Neural cell (in vitro differentiated cells): ENCODE data around the gene KCND2. TPM values are rescaled to one million over a fixed set of nuclear protein-coding genes. Genes with fewer than 3 reads are reported as not detected.

Source experiments
- H2AFZ ChIP-seq: fragments of 200-600, 300-800 bp; sonication (generic), shearing (Covaris generic); 2 replicates; pipeline ENCODE4 v1.6.0; 2014; ENCODE audit warnings: low read depth, mild to moderate bottlenecking, antibody characterized with exemption, low read length, moderate library complexity
- H3F3A ChIP-seq: fragments of 200-600 bp; shearing (Covaris generic); 2 replicates; pipeline ENCODE4 v1.6.1; 2016; ENCODE audit warnings: mild to moderate bottlenecking, moderate library complexity, mixed read lengths, antibody characterized with exemption, low read length; ENCODE audit not compliant: insufficient read depth, poor library complexity, severe bottlenecking
- H3K27ac ChIP-seq: fragments of 200-600, 300-800 bp; sonication (generic), shearing (Covaris generic); 2 replicates; pipeline ENCODE4 v1.5.1; 2014; ENCODE audit warnings: mild to moderate bottlenecking, low read length, moderate library complexity
- H3K27me3 ChIP-seq: fragments of 300-800, 200-600 bp; sonication (generic), shearing (Covaris generic); 2 replicates; pipeline ENCODE4 v1.6.0; 2014; ENCODE audit warnings: mild to moderate bottlenecking, low read depth, low read length, moderate library complexity; ENCODE audit not compliant: insufficient read depth
- H3K36me3 ChIP-seq: fragments of 300-800, 200-600 bp; sonication (generic), shearing (Covaris generic); 2 replicates; pipeline ENCODE4 v1.5.1; 2014; ENCODE audit warnings: mild to moderate bottlenecking, antibody characterized with exemption, low read length, moderate library complexity; ENCODE audit not compliant: insufficient read depth
- H3K4me2 ChIP-seq: fragments of 300-800, 200-600 bp; sonication (generic), shearing (Covaris generic); 2 replicates; pipeline ENCODE4 v1.6.0; 2014; ENCODE audit warnings: mild to moderate bottlenecking, low read length
- H3K4me3 ChIP-seq: fragments of 300-800, 200-600 bp; sonication (generic), shearing (Covaris generic); 2 replicates; pipeline ENCODE4 v1.5.1; 2014; ENCODE audit warnings: mild to moderate bottlenecking, low read length, moderate library complexity
- H3K79me2 ChIP-seq: fragments of 200-600 bp; shearing (Covaris generic); replicated peaks from 2 replicates; pipeline ENCODE4 v1.6.0; 2014; ENCODE audit warnings: mild to moderate bottlenecking, low read length, moderate library complexity; ENCODE audit not compliant: insufficient read depth
- H3K9ac ChIP-seq: fragments of 300-800, 200-600 bp; sonication (generic), shearing (Covaris generic); 2 replicates; pipeline ENCODE4 v1.6.1; 2016; ENCODE audit warnings: mild to moderate bottlenecking, low read length, mixed read lengths
- H3K9me2 ChIP-seq: fragments of 200-600 bp; shearing (Covaris generic); 2 replicates; pipeline ENCODE4 v1.6.1; 2016; ENCODE audit warnings: mild to moderate bottlenecking, low read length, mixed read lengths; ENCODE audit not compliant: insufficient read depth
- H3K9me3 ChIP-seq: fragments of 200-600, 300-800 bp; sonication (generic), shearing (Covaris generic); 2 replicates; pipeline ENCODE4 v1.6.1; 2016; ENCODE audit warnings: mild to moderate bottlenecking, mixed run types, low read length, moderate library complexity, mixed read lengths
- H4K20me1 ChIP-seq: fragments of 200-600 bp; shearing (Covaris generic); 2 replicates; pipeline ENCODE4 v1.6.1; 2016; ENCODE audit warnings: mild to moderate bottlenecking, mixed run types; ENCODE audit not compliant: insufficient read depth
- CTCF ChIP-seq: fragments of 450-650 bp; IDR thresholded peaks from 2 replicates; pipeline ENCODE4 v1.5.1; 2014; ENCODE audit warnings: antibody characterized with exemption, mild to moderate bottlenecking, moderate library complexity; ENCODE audit not compliant: poor library complexity, severe bottlenecking
- EP300 ChIP-seq: fragments of 450-650 bp; conservative IDR thresholded peaks from 2 replicates; pipeline ENCODE4 v1.6.1; 2014; ENCODE audit warnings: antibody characterized with exemption, mild to moderate bottlenecking, moderate library complexity; ENCODE audit not compliant: poor library complexity, severe bottlenecking
- EZH2 ChIP-seq: fragments of 200-600, 300-800 bp; shearing (Covaris generic), sonication (generic); IDR thresholded peaks from 2 replicates; pipeline ENCODE4 v1.6.1; 2014; ENCODE audit warnings: antibody characterized with exemption, low read length, borderline replicate concordance, mild to moderate bottlenecking; ENCODE audit not compliant: insufficient read depth, poor library complexity, severe bottlenecking
- MXI1 ChIP-seq: fragments of 450-650 bp; conservative IDR thresholded peaks from 2 replicates; pipeline ENCODE4 v1.6.1; 2014; ENCODE audit warnings: antibody characterized with exemption, mild to moderate bottlenecking; ENCODE audit not compliant: poor library complexity, severe bottlenecking
- POLR2AphosphoS5 ChIP-seq: IDR thresholded peaks from 2 replicates; pipeline ENCODE4 v1.6.1; 2012
- RAD21 ChIP-seq: fragments of 450-650 bp; conservative IDR thresholded peaks from 2 replicates; pipeline ENCODE4 v1.6.1; 2014; ENCODE audit warnings: antibody characterized with exemption, mild to moderate bottlenecking, moderate library complexity
- REST ChIP-seq: IDR thresholded peaks from 2 replicates; pipeline ENCODE4 v1.6.1; 2012; ENCODE audit warnings: borderline replicate concordance
- SMC3 ChIP-seq: fragments of 450-650 bp; conservative IDR thresholded peaks from 2 replicates; pipeline ENCODE4 v1.6.1; 2014; ENCODE audit warnings: antibody characterized with exemption, mild to moderate bottlenecking, moderate library complexity; ENCODE audit not compliant: poor library complexity
- TAF1 ChIP-seq: IDR thresholded peaks from 2 replicates; pipeline ENCODE4 v1.6.1; 2012; ENCODE audit warnings: low read depth
- polyA plus RNA-seq: library from polyadenylated mRNA; depleted of rRNA; stranded (reverse); fragments of >200 nt; gene quantifications from 2 replicates; pipeline ENCODE4 v1.2.3, GENCODE V29; 2014

The KCND2 gene
- polyA plus RNA-seq, 1 donor from 2014 or later, result 11.0 TPM

- Histone ChIP-seq H3K9me3 (no peaks in the 10 kb centered on the region), H3K9ac (no peak overlapping the region), H3K4me3 (no peak overlapping the region), H2AFZ (no peak overlapping the region), H3K27me3 (no peaks in the 10 kb centered on the region), H3K79me2 (no peaks in the 10 kb centered on the region), H4K20me1 (no peaks in the 10 kb centered on the region), H3K27ac (no peak overlapping the region), H3K9me2 (no peaks in the 10 kb centered on the region), H3K4me2 (no peak overlapping the region), H3F3A (no peaks in the 10 kb centered on the region), H3K36me3 (no peaks in the 10 kb centered on the region)
- TF ChIP-seq CTCF (no peak), RAD21 (no peak), SMC3 (no peak)
Observed at GRCh38 chr7:120254845-120255244, 18.1 kb upstream of the KCND2 start.

GRCh38 chr7:120256344-120257070, 16.5 kb upstream of the KCND2 start:
- TF ChIP-seq POLR2AphosphoS5, result no peak
- no peak for TF ChIP-seq MXI1
- TF ChIP-seq EZH2, result no peak
- TF ChIP-seq RAD21, result no peak
- TF ChIP-seq CTCF, result no peak
- no peak for TF ChIP-seq SMC3
- no peak for TF ChIP-seq TAF1
- no peak for TF ChIP-seq EP300

GRCh38 chr7:120259386-120259785, 13.6 kb upstream of the KCND2 start:
- no peak overlapping the region for H3K27ac ChIP-seq

More at GRCh38 chr7:120256344-120257070, 16.5 kb upstream of the KCND2 start:
- H3K9me3 ChIP-seq, result no peaks in the 10 kb centered on the region
- no peaks in the 10 kb centered on the region for H3K36me3 ChIP-seq
- H3K4me3 ChIP-seq, result no peak overlapping the region
- H2AFZ ChIP-seq, result no peak overlapping the region
- H3K4me2 ChIP-seq, result no peak overlapping the region
- no peaks in the 10 kb centered on the region for H4K20me1 ChIP-seq
- no peak overlapping the region for H3K9ac ChIP-seq
- H3K27ac ChIP-seq, result no peak overlapping the region
- no peaks in the 10 kb centered on the region for H3K79me2 ChIP-seq
- H3K27me3 ChIP-seq, result no peaks in the 10 kb centered on the region
- H3K9me2 ChIP-seq, result no peaks in the 10 kb centered on the region
- no peaks in the 10 kb centered on the region for H3F3A ChIP-seq

More at GRCh38 chr7:120259386-120259785, 13.6 kb upstream of the KCND2 start:
- no peaks in the 10 kb centered on the region for H3F3A ChIP-seq
- H3K27me3 ChIP-seq, result no peaks in the 10 kb centered on the region
- no peaks in the 10 kb centered on the region for H3K36me3 ChIP-seq
- no peaks in the 10 kb centered on the region for H3K9me2 ChIP-seq
- no peak overlapping the region for H3K4me2 ChIP-seq
- no peak overlapping the region for H3K9ac ChIP-seq
- no peaks in the 10 kb centered on the region for H4K20me1 ChIP-seq
- no peaks in the 10 kb centered on the region for H3K9me3 ChIP-seq
- H3K79me2 ChIP-seq, result no peaks in the 10 kb centered on the region
- TF ChIP-seq MXI1 (no peak), EP300 (no peak), TAF1 (no peak), REST (no peak), EZH2 (no peak), SMC3 (no peak), CTCF (no peak), RAD21 (no peak), POLR2AphosphoS5 (no peak)
- H2AFZ ChIP-seq, result no peak overlapping the region
- H3K4me3 ChIP-seq, result no peak overlapping the region
